ENCODE measurements around the gene LRCH4.
A peak's percentile ranks its signal among the peaks of the same experiment; 100 is the strongest.

The LRCH4 gene

DNA sequence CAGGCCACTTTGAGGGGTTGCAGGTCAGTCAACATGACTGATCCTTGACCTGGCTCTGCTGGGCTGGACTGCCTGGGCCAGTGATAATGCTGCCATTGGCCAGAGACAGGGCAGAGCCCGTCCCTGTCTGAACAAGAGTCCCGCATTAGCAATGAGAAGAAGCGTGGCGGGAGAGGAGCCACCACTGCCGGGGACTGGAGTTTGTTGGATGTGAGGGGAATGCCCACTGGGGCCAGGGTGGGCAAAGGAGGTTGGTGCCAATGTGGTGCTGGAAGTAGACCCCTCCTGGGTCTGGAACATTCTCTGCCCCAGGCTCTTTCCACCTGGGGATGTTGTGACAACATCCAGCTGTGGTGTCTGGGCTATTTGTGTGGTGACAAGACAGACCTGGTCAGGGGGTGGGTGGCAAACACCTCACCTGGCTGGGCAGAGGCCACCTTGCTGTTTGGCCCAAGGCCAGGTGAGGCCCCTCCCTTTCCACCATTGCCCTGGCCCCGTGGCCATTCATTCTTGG lies 19.9 kb downstream of the LRCH4 start:
- no peak for TF ChIP-seq CREB1 (IDR thresholded peaks at IDR 0.05; ENCODE audit: low read depth)
- TF ChIP-seq, protein P1, sequence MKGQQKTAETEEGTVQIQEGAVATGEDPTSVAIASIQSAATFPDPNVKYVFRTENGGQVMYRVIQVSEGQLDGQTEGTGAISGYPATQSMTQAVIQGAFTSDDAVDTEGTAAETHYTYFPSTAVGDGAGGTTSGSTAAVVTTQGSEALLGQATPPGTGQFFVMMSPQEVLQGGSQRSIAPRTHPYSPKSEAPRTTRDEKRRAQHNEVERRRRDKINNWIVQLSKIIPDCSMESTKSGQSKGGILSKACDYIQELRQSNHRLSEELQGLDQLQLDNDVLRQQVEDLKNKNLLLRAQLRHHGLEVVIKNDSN (IDR thresholded peaks at IDR 0.05) = no peak
- TF ChIP-seq MAX (IDR thresholded peaks at IDR 0.05) = no peak
- no peak for TF ChIP-seq EGR1 (IDR thresholded peaks at IDR 0.05)
- TF ChIP-seq, protein P2, sequence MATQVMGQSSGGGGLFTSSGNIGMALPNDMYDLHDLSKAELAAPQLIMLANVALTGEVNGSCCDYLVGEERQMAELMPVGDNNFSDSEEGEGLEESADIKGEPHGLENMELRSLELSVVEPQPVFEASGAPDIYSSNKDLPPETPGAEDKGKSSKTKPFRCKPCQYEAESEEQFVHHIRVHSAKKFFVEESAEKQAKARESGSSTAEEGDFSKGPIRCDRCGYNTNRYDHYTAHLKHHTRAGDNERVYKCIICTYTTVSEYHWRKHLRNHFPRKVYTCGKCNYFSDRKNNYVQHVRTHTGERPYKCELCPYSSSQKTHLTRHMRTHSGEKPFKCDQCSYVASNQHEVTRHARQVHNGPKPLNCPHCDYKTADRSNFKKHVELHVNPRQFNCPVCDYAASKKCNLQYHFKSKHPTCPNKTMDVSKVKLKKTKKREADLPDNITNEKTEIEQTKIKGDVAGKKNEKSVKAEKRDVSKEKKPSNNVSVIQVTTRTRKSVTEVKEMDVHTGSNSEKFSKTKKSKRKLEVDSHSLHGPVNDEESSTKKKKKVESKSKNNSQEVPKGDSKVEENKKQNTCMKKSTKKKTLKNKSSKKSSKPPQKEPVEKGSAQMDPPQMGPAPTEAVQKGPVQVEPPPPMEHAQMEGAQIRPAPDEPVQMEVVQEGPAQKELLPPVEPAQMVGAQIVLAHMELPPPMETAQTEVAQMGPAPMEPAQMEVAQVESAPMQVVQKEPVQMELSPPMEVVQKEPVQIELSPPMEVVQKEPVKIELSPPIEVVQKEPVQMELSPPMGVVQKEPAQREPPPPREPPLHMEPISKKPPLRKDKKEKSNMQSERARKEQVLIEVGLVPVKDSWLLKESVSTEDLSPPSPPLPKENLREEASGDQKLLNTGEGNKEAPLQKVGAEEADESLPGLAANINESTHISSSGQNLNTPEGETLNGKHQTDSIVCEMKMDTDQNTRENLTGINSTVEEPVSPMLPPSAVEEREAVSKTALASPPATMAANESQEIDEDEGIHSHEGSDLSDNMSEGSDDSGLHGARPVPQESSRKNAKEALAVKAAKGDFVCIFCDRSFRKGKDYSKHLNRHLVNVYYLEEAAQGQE (IDR thresholded peaks at IDR 0.05; ENCODE audit: low read depth) = no peak
- no peak for TF ChIP-seq EP300 (IDR thresholded peaks at IDR 0.05; ENCODE audit: borderline replicate concordance)
- TF ChIP-seq TCF12 (IDR thresholded peaks at IDR 0.05; ENCODE audit: low read depth) = no peak
- no peak for TF ChIP-seq TAF1 (IDR thresholded peaks at IDR 0.05; ENCODE audit: low read depth)

GRCh38 chr7:100565133-100565571 lies 20.8 kb downstream of the LRCH4 start:
- TF ChIP-seq CEBPB (IDR thresholded peaks at IDR 0.05) (no peak), YY1 (IDR thresholded peaks at IDR 0.05; ENCODE audit: low read depth) (no peak), CREB1 (IDR thresholded peaks at IDR 0.05; ENCODE audit: low read depth) (no peak), MAX (IDR thresholded peaks at IDR 0.05) (no peak), TCF12 (IDR thresholded peaks at IDR 0.05; ENCODE audit: low read depth) (no peak), RAD21 (IDR thresholded peaks at IDR 0.05; ENCODE audit: low read depth) (no peak), TAF1 (IDR thresholded peaks at IDR 0.05; ENCODE audit: low read depth) (no peak), NFIC (IDR thresholded peaks at IDR 0.05) (no peak), FOXM1 (IDR thresholded peaks at IDR 0.05; ENCODE audit: borderline replicate concordance, low read depth) (no peak), EP300 (IDR thresholded peaks at IDR 0.05; ENCODE audit: borderline replicate concordance) (no peak), EGR1 (IDR thresholded peaks at IDR 0.05) (no peak), ZBTB7A (IDR thresholded peaks at IDR 0.05; ENCODE audit: low read depth) (no peak), TEAD4 (IDR thresholded peaks at IDR 0.05) (no peak)
- TF ChIP-seq, protein P1 (IDR thresholded peaks at IDR 0.05) = no peak
- TF ChIP-seq, protein P2 (IDR thresholded peaks at IDR 0.05; ENCODE audit: low read depth) = no peak

GRCh38 chr7:100563809-100564400 lies 22.0 kb downstream of the LRCH4 start:
- no peak for TF ChIP-seq YY1 (IDR thresholded peaks at IDR 0.05; ENCODE audit: low read depth)
- no peak for TF ChIP-seq FOXM1 (IDR thresholded peaks at IDR 0.05; ENCODE audit: borderline replicate concordance, low read depth)
- peak; percentile 75 for TF ChIP-seq RAD21 (IDR thresholded peaks at IDR 0.05; ENCODE audit: low read depth)

DNA sequence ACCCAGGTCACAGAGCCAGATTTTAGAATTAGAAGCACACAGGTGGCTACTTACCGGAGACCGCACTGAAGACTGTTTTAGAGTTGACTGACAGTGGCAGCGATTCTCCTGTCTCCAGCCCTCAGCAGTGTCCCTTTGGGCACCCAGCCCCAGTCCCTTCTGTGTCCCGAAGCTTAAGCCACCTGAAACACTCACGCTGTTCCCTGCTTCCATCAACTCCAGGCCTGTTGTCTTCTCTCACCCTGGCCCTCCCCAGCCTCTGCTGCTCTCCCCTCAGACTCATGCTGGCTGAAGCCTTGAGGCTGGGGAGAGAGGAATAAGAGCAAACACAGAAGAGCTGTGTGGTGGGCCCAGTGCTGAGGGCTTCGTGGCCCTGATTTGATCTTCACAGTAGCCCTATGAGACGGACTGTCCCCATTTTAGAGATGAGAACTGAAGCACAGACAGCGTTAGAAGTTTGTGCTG lies 22.8 kb downstream of the LRCH4 start:
- TF ChIP-seq TCF12 (IDR thresholded peaks at IDR 0.05; ENCODE audit: low read depth) (no peak), RAD21 (IDR thresholded peaks at IDR 0.05; ENCODE audit: low read depth) (no peak), MAX (IDR thresholded peaks at IDR 0.05) (no peak), TEAD4 (IDR thresholded peaks at IDR 0.05) (no peak), EP300 (IDR thresholded peaks at IDR 0.05; ENCODE audit: borderline replicate concordance) (no peak), NFIC (IDR thresholded peaks at IDR 0.05) (no peak), CEBPB (IDR thresholded peaks at IDR 0.05) (no peak), ZBTB7A (IDR thresholded peaks at IDR 0.05; ENCODE audit: low read depth) (no peak)
- TF ChIP-seq, protein P1 (IDR thresholded peaks at IDR 0.05) = no peak

DNA sequence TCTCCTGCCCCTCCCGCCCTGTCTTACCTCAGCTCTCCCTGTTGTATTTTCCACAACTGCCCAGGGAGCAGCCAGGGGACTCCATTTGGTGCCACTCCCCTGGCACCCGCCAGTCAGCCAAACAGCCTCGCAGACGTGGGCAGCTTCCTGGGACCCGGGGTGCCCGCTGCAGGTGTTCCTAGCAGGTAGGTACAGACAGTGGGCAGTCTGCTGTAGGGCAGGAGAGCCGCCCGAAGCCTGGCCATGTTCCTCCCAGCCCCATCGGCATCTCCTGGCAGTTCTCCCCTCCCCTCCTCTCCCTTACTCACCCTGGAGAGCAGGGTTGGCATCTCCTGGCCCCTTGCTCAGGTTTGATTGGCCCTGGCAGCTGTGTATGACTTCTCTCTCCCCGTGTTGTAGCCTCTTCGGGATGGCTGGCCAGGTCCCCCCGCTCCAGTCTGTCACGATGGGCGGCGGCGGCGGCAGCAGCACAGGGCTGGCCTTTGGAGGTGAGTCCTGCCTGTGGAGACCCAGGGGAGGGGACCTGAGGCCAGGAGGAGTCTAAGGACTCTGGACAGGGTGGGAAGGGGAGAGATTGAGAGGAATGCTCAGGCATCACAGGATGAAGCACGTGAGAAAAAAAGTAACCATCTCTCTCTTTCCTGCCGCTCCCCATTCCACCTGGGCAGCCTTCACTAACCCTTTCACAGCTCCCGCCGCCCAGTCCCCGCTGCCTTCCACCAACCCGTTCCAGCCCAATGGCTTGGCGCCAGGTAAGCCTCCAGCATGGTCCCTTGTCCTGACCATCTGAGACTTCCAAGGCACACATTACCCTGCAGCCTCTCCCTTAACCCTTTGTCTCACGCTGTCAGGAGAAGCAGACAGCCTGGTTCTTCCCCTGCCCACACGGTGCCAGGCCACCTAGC lies 23.5 kb downstream of the LRCH4 start:
- TF ChIP-seq FOXM1 (IDR thresholded peaks at IDR 0.05; ENCODE audit: borderline replicate concordance, low read depth) (no peak), TAF1 (IDR thresholded peaks at IDR 0.05; ENCODE audit: low read depth) (no peak)
